Cortex of kidney (tissue), 1 donor: ENCODE data around the gene APOD.
A peak's percentile ranks its signal among the peaks of the same experiment; 100 is the strongest.

ENCODE experiments used
- DNase-seq: peaks from one replicate; lab custom pipeline; 2025; lab: John Stamatoyannopoulos, UW

Gene APOD

GRCh38 chr3:195553268-195553667, 30.5 kb downstream of the APOD start:
- DNase-seq, result no peak

DNA sequence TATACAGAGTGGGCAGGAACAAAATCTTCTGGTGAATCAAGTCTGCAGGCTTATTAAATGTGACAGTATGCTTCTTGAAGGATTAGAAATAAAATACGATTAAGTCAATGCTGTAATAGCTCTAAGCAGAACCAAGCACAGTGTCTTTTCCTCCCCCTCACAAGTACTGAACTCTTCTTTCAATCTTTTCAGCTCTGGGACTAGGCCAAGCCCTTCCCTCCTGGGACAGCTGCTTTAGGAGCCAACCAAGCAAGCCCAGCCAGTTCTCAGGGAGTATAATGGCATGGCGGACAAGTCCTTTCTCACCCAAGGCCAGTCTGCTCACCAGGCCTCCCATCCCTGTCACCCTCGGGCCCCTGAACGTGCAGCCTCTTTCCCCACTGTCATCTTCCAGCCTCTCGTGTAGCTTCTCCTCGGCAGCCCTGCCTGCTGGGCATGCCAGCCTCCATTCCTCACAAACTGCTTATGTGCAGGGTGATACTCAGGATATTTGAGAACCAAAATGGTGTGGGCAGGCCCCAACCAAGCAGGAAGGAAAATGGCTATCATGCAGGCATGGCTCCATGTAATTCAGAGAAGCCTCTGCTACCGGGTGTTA, 32.3 kb downstream of the APOD start:
- no peak for DNase-seq

DNA sequence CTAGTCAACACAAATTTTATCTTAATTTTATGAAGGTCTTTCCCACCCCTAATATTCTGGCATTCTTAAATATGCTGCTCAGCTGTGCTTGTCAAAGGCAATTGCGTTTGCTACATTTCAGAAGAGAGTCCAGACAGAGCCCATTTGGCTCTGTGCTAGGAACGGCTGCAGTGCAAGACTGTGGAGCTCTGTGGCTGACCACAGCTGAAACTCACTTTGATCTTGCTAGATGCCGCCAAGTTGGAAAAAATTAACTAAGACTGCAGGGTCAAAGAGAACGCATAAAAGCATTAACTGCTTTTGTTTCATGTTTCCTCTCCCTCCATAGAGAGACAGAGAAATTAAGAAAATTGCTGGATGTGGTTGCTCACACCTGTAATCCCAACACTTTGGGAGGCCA, 33.0 kb downstream of the APOD start:
- DNase-seq, result no peak

DNA sequence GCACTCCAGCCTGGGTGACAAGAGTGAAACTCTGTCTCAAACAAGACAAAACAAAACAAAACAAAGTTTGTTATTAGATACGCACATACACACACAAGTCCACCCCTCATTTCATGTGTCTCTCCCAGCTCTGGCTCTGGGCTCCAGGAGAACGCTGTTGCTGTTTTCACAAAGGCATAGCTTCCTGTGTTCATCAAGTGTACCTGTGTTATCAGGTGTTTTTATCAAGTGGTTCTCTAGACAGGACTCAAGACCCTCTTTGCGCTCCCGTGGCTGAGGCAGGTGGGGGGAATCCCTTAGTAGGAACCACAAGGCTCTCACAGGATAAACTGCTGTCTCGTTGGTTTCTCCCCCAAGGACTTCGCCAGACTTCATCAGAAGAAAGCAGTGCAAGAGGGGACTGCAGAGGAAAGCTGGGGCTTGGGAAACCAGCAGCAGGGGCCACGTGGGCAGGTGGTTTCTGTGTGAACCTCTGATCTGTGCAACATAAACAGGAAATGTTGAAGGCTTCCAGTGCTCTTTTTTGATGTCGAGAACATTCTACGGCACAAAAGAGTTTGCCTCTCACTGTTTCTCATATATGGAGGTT, 33.7 kb downstream of the APOD start:
- no peak for DNase-seq

DNA sequence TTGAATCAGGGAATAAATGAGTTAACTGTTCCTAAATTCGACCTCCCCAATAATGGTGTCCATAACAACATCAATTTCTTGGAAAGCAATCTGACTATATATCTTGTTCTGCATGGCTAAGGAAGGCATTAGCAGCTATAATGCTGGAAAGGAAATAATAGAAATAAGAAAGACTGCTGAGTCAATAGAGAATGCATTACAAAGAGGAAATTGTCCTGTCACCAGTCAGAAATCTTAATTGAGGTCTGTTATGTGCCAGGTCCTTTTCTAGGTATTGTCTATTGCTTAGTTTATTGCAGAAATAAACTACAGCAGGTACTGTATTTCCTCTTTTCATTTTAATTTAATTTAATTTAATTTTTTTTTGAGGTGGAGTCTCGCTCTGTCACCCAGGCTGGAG, 34.8 kb downstream of the APOD start:
- no peak for DNase-seq

- no peak for DNase-seq
Measured at GRCh38 chr3:195548501-195548900, 35.2 kb downstream of the APOD start.

DNA sequence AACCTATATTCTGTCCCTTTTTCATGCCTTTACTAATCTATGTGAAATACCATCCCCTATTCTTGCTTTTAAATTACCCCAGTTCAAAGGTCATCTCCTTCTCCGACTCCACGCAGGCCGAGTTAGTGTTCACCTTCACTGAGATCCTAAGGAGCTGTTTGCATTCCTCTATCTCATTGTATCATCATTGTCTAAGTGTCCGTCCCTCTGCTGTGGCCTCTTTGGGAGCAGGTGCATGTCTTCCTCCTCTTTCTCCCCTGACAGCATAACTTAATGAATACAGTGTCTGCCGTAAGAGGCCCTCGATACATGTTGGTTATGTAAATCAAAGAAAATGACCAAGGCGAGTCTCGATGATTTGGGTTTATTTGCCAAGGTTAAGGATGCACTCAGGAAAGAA, 35.7 kb downstream of the APOD start:
- no peak for DNase-seq

DNA sequence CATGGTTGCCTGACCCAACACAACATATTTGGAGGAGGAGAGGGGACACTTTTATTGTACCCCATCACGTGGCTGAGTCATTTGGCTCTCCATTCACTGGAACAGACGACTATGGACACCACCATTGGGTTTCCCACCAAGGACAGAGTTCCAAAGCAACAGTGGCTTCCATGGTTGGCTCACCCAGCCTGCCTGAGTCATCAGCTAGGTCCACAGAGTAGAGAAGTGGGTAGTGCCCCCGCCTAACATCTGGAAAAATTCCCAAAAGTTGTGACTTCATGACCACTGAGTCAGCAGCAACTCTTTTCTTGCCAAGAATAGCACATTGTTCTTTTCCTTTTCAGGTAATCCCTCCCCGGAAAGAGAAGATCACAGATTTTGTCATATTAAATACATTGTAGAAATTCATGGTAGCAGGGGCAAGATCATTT, 37.6 kb downstream of the APOD start:
- DNase-seq, result no peak

GRCh38 chr3:195544634-195545033, 39.1 kb downstream of the APOD start:
- no peak for DNase-seq

GRCh38 chr3:195544230-195544536, 39.6 kb downstream of the APOD start:
- DNase-seq, result no peak

DNA sequence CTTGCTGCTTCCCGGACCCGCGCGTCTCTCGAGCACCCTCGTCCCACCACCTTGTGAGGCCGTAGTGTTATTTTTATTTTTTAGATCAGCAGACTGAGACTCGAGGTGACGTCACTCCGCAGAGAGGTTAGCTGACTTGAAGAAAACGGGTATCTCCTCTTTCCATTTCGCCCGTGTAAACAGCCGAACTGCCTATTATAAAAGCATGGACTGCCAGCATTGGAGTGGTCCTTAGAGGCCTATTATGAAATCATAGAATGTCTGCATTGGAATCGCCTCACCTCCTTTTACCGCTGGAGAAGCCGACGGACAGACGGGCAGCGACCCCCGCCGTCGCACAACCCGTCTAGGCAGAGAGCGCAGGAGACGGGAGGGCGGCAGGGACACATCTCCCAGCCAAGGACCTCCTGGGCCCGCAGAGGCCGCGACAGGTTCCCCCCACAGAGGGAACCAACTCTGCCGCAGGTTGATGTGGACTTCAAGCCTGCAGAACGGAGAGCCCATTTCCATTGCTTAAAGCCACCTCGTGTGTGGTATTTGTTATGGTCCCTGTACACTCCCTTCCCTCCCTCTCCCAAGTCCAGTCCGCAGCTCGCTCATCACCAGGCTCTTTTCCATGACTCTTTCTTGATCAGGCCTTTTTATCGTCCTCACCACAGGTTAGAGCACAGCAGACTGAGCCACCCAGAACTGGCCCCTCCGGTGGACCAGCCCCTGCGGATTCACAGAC, 40.1 kb downstream of the APOD start:
- DNase-seq, result no peak

DNA sequence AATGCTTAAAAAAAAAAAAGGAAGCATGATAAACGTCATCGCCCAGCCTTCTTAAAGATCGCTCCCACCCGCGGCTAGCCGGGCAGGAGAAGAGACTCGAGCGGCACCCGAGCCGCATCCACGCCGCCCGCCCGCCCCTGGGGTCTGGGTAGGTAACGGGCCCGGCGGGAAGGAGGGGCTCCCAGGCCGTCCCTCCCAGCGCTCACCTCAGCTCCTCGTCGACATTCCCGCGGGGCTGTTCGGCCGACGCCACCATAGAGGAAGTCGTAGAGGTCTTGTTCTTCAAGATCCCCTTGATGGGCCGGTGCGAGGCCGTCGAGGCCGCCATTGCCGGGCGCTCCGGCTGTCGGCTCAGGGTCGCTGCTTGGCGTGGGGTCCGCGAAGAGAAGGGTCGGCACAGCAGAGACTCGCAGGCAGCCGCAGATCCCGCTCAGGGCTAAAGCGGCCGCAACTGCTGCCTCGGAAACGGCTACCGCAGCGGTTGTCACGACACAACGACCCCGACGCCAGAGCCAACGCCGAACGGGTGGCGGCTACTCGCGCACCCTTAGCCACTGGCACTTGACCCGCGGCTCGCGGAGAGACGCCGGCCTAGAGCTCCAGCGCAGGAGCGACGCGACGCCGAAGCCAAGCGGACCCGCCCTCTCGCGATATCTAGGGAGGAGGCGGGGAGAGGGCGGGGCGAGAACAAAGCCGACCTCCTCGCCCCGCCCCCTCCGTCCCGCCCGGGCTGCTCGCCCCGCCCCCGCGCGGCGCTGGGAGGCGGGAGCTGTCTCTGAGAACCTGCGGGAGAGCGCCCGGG, 40.8 kb downstream of the APOD start, which contains the start of gene PPP1R2:
Gene PPP1R2, minus strand, starts transcription at position 628 of the 802 bp plus-strand sequence. Its CDS starts 300 bp downstream, at position 328.
- peak; percentile 48 for DNase-seq

GRCh38 chr3:195542316-195542697, 41.4 kb downstream of the APOD start:
- no peak for DNase-seq

GRCh38 chr3:195540511-195540910, 43.2 kb downstream of the APOD start:
- no peak for DNase-seq

- no peak for DNase-seq
Measured at GRCh38 chr3:195540027-195540426, 43.7 kb downstream of the APOD start.

DNA sequence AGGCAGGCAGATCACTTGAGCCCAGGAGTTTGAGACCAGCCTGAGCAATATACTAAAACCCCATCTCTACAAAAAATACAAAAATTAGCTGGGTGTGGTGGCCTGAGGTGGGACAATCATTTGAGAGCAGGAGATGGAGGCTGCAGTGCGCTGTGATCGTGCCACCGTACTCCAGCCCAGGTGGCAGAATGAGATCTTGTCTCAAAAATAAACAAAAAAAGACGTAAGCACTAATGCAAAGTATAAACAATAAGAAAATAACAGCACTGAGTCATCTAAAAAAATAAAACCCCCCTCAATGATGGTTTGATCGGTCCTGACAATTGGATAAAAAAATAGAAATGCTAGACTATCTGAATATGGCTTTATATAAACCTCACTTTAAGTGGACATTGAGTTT, 44.3 kb downstream of the APOD start:
- no peak for DNase-seq

- no peak for DNase-seq
Measured at GRCh38 chr3:195537995-195538394, 45.7 kb downstream of the APOD start.

DNA sequence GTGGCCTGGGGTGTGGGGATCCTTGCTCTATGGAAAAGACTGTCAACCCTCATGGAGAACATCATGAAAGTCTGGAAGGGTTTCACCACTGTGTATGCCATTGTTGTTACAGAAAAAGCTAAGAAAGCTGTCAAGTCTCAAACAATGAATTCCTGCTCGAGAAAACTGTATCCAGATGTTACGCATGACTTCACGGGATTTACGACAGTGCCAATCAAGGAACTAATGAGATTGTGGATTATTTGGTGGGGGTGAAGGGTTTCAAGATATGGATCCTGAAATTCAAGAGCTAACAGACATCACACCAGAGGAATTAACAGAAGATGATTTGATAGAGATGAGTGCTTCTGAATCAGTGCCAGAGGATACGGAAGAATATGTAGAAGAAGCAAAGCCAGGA, 48.4 kb downstream of the APOD start:
- DNase-seq, result no peak

DNA sequence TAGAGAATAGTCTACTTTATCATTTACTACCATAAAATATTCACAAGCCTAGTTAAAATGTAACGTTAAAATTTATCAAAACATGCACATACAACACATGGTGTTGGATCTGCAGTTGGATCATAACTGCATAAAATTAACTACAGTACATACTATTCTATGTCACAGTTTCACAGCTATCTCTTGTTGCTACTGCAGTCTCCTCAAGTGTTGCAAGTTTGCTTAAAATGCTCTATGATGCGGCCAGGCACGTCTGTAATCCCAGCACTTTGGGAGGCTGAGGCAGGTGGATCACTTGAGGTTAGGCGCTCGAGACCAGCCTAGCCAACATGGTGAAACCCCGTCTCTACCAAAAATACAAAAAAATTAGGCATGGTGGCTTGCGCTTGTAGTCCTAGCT, 50.9 kb downstream of the APOD start:
- DNase-seq, result no peak

- DNase-seq, result no peak
Measured at GRCh38 chr3:195532345-195532744, 51.4 kb downstream of the APOD start.

DNA sequence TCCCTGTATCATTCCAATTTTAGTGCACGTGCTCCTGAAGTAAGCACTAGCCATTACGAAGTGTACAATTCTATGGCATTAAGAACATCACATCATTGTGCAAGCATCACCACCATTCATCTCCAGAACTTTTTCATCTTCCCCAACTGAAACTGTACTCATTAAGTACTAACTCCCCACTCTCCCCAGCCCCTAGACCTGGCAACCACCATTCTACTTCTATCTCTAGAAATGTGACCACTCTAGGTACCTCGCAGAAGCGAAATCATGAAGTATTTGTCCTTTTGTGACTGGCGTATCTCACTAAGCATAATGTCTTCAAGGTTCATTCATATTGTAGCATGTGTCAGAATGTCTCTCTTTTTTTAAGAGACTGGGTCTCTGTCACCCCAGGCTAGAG, 52.1 kb downstream of the APOD start:
- no peak for DNase-seq

DNA sequence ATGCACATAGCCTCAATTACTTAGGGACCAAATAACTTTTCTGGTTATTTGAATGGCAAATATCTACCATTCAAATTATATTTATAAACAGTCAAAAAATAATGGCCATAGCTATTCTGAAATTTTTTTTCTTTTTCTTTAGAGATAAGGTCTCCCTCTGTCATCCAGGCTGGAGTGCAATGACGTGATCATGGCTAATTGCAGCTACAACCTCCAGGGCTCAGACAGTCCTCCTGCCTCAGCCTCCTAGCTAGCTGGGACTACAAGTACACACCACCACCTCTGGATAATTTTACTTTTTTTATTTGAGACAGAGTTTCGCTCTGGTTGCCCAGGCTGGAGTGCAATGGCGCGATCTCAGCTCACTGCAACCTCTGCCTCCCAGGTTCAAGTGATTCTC, 57.2 kb downstream of the APOD start:
- DNase-seq, result no peak
